ENCODE measurements around the gene NUDT8. TPM values are rescaled to one million over a fixed set of nuclear protein-coding genes. Genes with fewer than 3 reads are reported as not detected.

NUDT8 gene
- total RNA-seq, 1 donor from 2014 or later = 3.0 TPM

GRCh38 chr11:67611704-67612587 lies 17.8 kb downstream of the NUDT8 start:
- H3K4me1 ChIP-seq (ENCODE audit: insufficient read depth, low read length) = peaks cover 11% of the 10 kb centered on the region
- Mint-ChIP-seq H3K9me3 (ENCODE audit: unreplicated experiment) (no peaks in the 10 kb centered on the region), H3K4me3 (ENCODE audit: unreplicated experiment) (no peak overlapping the region), H3K27ac (ENCODE audit: unreplicated experiment) (no peak overlapping the region), H3K4me1 (ENCODE audit: low read depth, unreplicated experiment) (peaks cover 4% of the 10 kb centered on the region), H3K27me3 (ENCODE audit: low read depth, unreplicated experiment) (peaks cover 2% of the 10 kb centered on the region), H3K36me3 (ENCODE audit: low read depth, unreplicated experiment) (peaks cover 2% of the 10 kb centered on the region)
- DNase-seq (ENCODE audit: low read depth) (no peak), FAIRE-seq (no peak)
- H3K4me2 ChIP-seq (ENCODE audit: low read length) = no peak overlapping the region
- TF ChIP-seq EZH2 (IDR thresholded peaks at IDR 0.05; ENCODE audit: insufficient read depth, low read length) (no peak), CTCF (IDR thresholded peaks at IDR 0.05; ENCODE audit: insufficient read depth, low read depth, low read length) (no peak)
- H2AFZ ChIP-seq (ENCODE audit: low read depth, low read length) = no peak overlapping the region
- H3K27ac ChIP-seq (ENCODE audit: low read depth, low read length) = no peak overlapping the region
- no peaks in the 10 kb centered on the region for H3K9me3 ChIP-seq (ENCODE audit: insufficient read depth, low read depth, low read length)
- H4K20me1 ChIP-seq (ENCODE audit: insufficient read depth, low read length) = no peaks in the 10 kb centered on the region
- no peak overlapping the region for H3K4me3 ChIP-seq (ENCODE audit: insufficient read depth, low read depth, low read length)
- H3K79me2 ChIP-seq (ENCODE audit: insufficient read depth, low read length) = peaks cover 15% of the 10 kb centered on the region
- peaks cover under 1% of the 10 kb centered on the region for H3K27me3 ChIP-seq (ENCODE audit: insufficient read depth, low read length)
- peaks cover 6% of the 10 kb centered on the region for H3K36me3 ChIP-seq (ENCODE audit: insufficient read depth, low read length)
- no peak overlapping the region for H3K9ac ChIP-seq (ENCODE audit: low read length)

GRCh38 chr11:67611165-67611564 lies 18.6 kb downstream of the NUDT8 start:
- no peaks in the 10 kb centered on the region for H4K20me1 ChIP-seq (ENCODE audit: insufficient read depth, low read length)
- H3K9me3 Mint-ChIP-seq (ENCODE audit: unreplicated experiment) = no peaks in the 10 kb centered on the region
- H3K36me3 Mint-ChIP-seq (ENCODE audit: low read depth, unreplicated experiment) = peaks cover 2% of the 10 kb centered on the region
- no peak overlapping the region for H3K27ac ChIP-seq (ENCODE audit: low read depth, low read length)
- H3K4me1 Mint-ChIP-seq (ENCODE audit: low read depth, unreplicated experiment) = peaks cover 4% of the 10 kb centered on the region
- TF ChIP-seq CTCF (IDR thresholded peaks at IDR 0.05; ENCODE audit: insufficient read depth, low read depth, low read length) = no peak
- TF ChIP-seq EZH2 (IDR thresholded peaks at IDR 0.05; ENCODE audit: insufficient read depth, low read length) = no peak
- H3K36me3 ChIP-seq (ENCODE audit: insufficient read depth, low read length) = peaks cover 6% of the 10 kb centered on the region
- no peak overlapping the region for H3K4me3 ChIP-seq (ENCODE audit: insufficient read depth, low read depth, low read length)
- no peak overlapping the region for H3K4me2 ChIP-seq (ENCODE audit: low read length)
- no peak overlapping the region for H3K27ac Mint-ChIP-seq (ENCODE audit: unreplicated experiment)
- H3K27me3 Mint-ChIP-seq (ENCODE audit: low read depth, unreplicated experiment) = no peaks in the 10 kb centered on the region
- H3K4me3 Mint-ChIP-seq (ENCODE audit: unreplicated experiment) = no peak overlapping the region
- H3K9ac ChIP-seq (ENCODE audit: low read length) = no peak overlapping the region
- peaks cover 17% of the 10 kb centered on the region for H3K79me2 ChIP-seq (ENCODE audit: insufficient read depth, low read length)
- H3K9me3 ChIP-seq (ENCODE audit: insufficient read depth, low read depth, low read length) = no peaks in the 10 kb centered on the region
- peaks cover 11% of the 10 kb centered on the region for H3K4me1 ChIP-seq (ENCODE audit: insufficient read depth, low read length)
- DNase-seq (ENCODE audit: low read depth) (no peak), FAIRE-seq (no peak)
- H3K27me3 ChIP-seq (ENCODE audit: insufficient read depth, low read length) = no peaks in the 10 kb centered on the region
- no peak overlapping the region for H2AFZ ChIP-seq (ENCODE audit: low read depth, low read length)

Data from astrocyte (in vitro differentiated cells and primary cell).